Lower leg skin (tissue), 4 donors: ENCODE results near the gene PLD1. TPM values are rescaled to one million over a fixed set of nuclear protein-coding genes. Genes with fewer than 3 reads are reported as not detected.

Source experiments
- DNase-seq, 2 donors: peaks; one replicate each; pipeline ENCODE4 v3.0.0-alpha.2; 2019; ENCODE audit warnings: low spot score in 2 of 2
- H3K4me3 ChIP-seq: fragments of 200-600 bp; sonication (generic); 2 replicates; pipeline ENCODE4 v1.5.1; 2017; ENCODE audit warnings: mild to moderate bottlenecking, low read depth; ENCODE audit not compliant: poor library complexity, severe bottlenecking
- POLR2A ChIP-seq, 2 donors: fragments of 450-650 bp; IDR thresholded peaks; one replicate each; pipeline ENCODE4 v1.6.1; 2016 to 2017; ENCODE audit warnings: antibody characterized with exemption in 2 of 2, mild to moderate bottlenecking in 1 of 2, moderate library complexity in 1 of 2
- WGBS, 2 donors: methylation state at CpG; one replicate each; pipeline ENCODE4 v1.1.5; 2018; 5-methylcytosine and 5-hydroxymethylcytosine counted together
- intact Hi-C: fragments of 100-400 bp; cut with DNase I; formaldehyde crosslinking; loops from one replicate; pipeline ENCODE4 v1.15.0; 2023; ENCODE audit warnings: low total_unique reads
- total RNA-seq, 4 donors: library from RNA; depleted of rRNA; stranded (reverse); fragments of >200 nt; gene quantifications; one replicate each; pipeline ENCODE4 v1.1.0, GENCODE V29; 2016
- TF ChIP-seq, protein P1 (sequence below), 3 donors: fragments of 450-650 bp; IDR thresholded peaks; one replicate each; pipeline ENCODE4 v1.5.1; 2016; ENCODE audit warnings: antibody characterized with exemption in 3 of 3, mild to moderate bottlenecking in 3 of 3, moderate library complexity in 2 of 3

The PLD1 gene
- total RNA-seq, 4 donors from 2014 or later, result 26.4 to 55.8 (median 48.7) TPM

GRCh38 chr3:171783626-171784025 lies 26.7 kb downstream of the PLD1 start:
- no peak overlapping the region for H3K4me3 ChIP-seq
- intact Hi-C loops, result no loop called here
- no peak for DNase-seq
- TF ChIP-seq, protein P1, sequence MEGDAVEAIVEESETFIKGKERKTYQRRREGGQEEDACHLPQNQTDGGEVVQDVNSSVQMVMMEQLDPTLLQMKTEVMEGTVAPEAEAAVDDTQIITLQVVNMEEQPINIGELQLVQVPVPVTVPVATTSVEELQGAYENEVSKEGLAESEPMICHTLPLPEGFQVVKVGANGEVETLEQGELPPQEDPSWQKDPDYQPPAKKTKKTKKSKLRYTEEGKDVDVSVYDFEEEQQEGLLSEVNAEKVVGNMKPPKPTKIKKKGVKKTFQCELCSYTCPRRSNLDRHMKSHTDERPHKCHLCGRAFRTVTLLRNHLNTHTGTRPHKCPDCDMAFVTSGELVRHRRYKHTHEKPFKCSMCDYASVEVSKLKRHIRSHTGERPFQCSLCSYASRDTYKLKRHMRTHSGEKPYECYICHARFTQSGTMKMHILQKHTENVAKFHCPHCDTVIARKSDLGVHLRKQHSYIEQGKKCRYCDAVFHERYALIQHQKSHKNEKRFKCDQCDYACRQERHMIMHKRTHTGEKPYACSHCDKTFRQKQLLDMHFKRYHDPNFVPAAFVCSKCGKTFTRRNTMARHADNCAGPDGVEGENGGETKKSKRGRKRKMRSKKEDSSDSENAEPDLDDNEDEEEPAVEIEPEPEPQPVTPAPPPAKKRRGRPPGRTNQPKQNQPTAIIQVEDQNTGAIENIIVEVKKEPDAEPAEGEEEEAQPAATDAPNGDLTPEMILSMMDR (IDR thresholded peaks at IDR 0.05), result no peak
- no peak for TF ChIP-seq POLR2A (IDR thresholded peaks at IDR 0.05)
- WGBS, 2 donors, result 67 to 69% methylated on average over 5 of the region's 5 CpGs

- intact Hi-C loops, result no loop called here
- DNase-seq, result no peak
- TF ChIP-seq, protein P1 (IDR thresholded peaks at IDR 0.05), result no peak
- no peak for TF ChIP-seq POLR2A (IDR thresholded peaks at IDR 0.05)
- WGBS, 2 donors, result 62 to 78% methylated on average over 2 of the region's 2 CpGs
- no peak overlapping the region for H3K4me3 ChIP-seq
Measured at GRCh38 chr3:171783086-171783485, 27.2 kb downstream of the PLD1 start.

DNA sequence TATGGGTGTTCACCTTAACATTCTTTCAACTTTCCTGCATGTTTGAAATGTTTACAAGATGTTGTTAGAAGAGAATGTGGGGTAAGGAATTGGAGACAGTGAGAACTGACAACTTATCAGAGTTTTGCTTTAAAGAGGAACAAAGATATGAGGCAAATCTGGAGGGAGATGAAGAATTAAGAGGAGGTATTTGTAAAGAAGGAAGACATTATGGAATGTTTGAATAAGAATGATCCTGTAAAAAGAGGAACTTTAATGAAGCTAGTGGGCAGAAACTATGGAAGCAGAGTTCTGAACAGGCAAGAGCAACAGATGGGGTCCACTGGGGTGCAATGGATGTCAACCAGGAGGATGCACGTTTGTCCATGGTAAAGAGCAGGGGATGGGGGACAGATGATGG lies 27.7 kb downstream of the PLD1 start:
- H3K4me3 ChIP-seq, result no peak overlapping the region
- TF ChIP-seq, protein P1 (IDR thresholded peaks at IDR 0.05), result no peak
- TF ChIP-seq POLR2A (IDR thresholded peaks at IDR 0.05), result no peak
- intact Hi-C loops, result no loop called here
- 76 to 85% methylated on average over 1 of the region's 1 CpG for WGBS, 2 donors
- no peak for DNase-seq

DNA sequence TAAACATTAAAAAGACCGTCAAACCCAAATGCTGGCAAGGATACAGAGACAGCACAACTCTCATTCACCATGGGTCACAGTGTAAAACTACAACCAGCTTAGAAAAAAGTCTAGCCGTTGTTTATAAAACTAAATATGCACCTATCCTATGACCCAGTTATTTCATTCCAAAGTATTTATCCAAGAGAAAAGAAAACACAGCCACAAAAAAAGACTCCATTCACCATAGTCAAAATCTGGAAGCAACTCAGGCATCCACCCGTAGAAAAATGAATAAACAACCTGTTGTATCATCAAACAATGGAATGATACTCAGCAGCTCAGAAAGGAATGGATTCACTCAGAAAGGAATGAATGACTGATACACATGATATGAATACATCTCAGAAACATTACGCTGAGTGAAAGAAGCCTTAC lies 28.6 kb downstream of the PLD1 start:
- H3K4me3 ChIP-seq, result no peak overlapping the region
- TF ChIP-seq, protein P1 (IDR thresholded peaks at IDR 0.05), result no peak
- no peak for TF ChIP-seq POLR2A (IDR thresholded peaks at IDR 0.05)
- intact Hi-C loops, result no loop called here
- no peak for DNase-seq
- 63 to 79% methylated on average over 4 of the region's 4 CpGs for WGBS, 2 donors

- intact Hi-C loops, result no loop called here
- no peak overlapping the region for H3K4me3 ChIP-seq
- TF ChIP-seq, protein P1 (IDR thresholded peaks at IDR 0.05), result no peak
- no peak for TF ChIP-seq POLR2A (IDR thresholded peaks at IDR 0.05)
- no peak for DNase-seq
- 68 to 70% methylated on average over 5 of the region's 5 CpGs for WGBS, 2 donors
Measured at GRCh38 chr3:171778493-171778892, 31.8 kb downstream of the PLD1 start.

GRCh38 chr3:171777596-171777995 lies 32.7 kb downstream of the PLD1 start:
- intact Hi-C loops, result no loop called here
- no peak for DNase-seq
- WGBS, 2 donors, result 72 to 76% methylated on average over 4 of the region's 4 CpGs

More at GRCh38 chr3:171777596-171777995, 32.7 kb downstream of the PLD1 start:
- TF ChIP-seq, protein P1 (IDR thresholded peaks at IDR 0.05), result no peak
- TF ChIP-seq POLR2A (IDR thresholded peaks at IDR 0.05), result no peak
- no peak overlapping the region for H3K4me3 ChIP-seq
